ENCODE results near the gene GLRX3.

- TF ChIP-seq POLR2AphosphoS5 (IDR thresholded peaks at IDR 0.05), result no peak
- no peak for TF ChIP-seq CTCF (IDR thresholded peaks at IDR 0.05)
- TF ChIP-seq EP300 (IDR thresholded peaks at IDR 0.05), result no peak
- TF ChIP-seq POLR2A (IDR thresholded peaks at IDR 0.05), result no peak
Measured at GRCh38 chr10:130215931-130216231, 79.7 kb downstream of the GLRX3 start.

Data from sigmoid colon (tissue), 4 donors.